HUDEP-2 (cell line): Measurements from ENCODE around the gene TTPAL.
A peak's percentile ranks its signal among the peaks of the same experiment; 100 is the strongest.

Experiments used
- DNase-seq, 76 experiments: peaks; one replicate each; lab custom pipeline; 2025; ENCODE audit not compliant: unreplicated experiment in 76 of 76; lab: John Stamatoyannopoulos, UW

The TTPAL gene

GRCh38 chr20:44439318-44439717, 36.4 kb upstream of the TTPAL start:
- no peak for DNase-seq

DNA sequence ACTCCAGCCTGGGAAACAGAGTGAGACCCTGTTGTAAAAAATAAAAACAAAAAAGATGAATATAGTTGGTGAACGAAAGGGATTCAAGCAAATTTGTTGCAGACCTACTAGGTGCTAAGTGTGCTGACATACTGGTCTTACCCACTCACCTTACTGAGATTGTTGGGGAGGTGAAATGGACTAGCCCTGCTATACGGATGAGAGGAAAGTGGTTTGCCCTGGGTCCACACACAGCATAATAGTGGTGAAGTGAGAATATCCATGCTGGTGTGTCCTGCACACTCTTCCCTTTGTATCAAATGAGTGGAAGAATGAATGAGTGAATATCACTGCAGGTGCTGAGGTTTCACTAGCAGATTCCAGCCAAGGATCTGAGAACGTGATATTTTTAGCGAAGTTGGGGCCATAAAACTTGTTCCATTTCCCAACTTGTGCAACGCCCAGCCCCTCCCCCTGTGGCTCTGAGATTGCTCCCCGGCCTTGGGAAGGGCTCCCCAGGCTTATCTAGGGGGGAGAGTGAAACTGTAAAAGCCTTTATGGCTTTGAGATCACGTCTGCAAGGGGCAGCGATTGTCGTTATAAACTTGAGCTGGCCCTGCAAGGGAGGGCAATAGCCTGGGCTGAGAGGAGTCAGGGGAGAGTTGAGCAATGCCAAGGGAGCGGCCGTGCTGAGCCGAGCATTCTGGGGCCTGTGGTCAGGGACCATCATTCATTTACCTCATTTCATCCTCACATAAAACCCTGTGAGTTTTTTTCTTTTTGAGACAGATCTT, 33.2 kb upstream of the TTPAL start:
- no peak for DNase-seq

- no peak for DNase-seq
Measured at GRCh38 chr20:44445742-44446710, 29.6 kb upstream of the TTPAL start.

- no peak for DNase-seq
Measured at GRCh38 chr20:44447827-44448419, 27.8 kb upstream of the TTPAL start.

DNA sequence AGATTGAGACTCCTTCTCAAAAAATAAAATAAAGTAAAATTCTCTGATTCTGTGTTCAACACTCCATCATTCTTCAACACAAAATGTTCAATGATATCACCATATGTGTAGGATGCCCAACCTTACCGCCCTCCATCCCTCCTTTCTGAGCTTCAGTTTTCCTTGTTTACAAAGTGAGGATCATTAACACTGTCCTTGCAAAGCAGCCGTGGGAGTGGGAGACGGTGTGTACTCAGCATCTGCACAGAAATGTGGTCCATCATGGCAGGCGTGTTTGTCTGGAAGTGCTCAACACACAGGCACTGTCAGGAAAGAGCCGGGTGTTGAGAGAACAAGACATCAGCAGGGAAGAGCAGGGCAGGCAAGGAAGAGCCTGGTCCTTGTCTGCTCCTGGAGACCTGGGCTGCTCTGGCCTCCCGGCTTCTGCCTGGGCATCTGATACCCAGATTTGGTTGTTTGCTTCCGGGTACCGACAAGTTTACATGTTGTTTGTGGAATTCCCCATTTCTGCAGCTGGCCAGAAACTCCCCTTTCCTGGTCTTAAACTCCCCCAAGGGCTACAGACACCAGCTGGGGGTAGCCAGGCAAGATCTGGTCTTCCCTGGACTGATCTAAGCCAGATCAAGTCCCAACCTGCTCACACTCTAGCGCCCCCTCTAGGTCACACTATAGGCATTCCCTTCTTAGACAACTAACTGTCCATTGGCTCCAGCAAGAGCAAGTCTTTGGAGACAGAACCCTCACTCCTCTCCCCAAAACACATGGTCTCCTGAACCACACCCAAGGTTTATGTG, 26.7 kb upstream of the TTPAL start:
- DNase-seq = peak in 43 of 76 experiments; percentile 5 to 57 (median 24)

GRCh38 chr20:44449864-44450263, 25.8 kb upstream of the TTPAL start:
- no peak for DNase-seq

- DNase-seq = no peak
Measured at GRCh38 chr20:44450281-44450889, 25.3 kb upstream of the TTPAL start.

DNA sequence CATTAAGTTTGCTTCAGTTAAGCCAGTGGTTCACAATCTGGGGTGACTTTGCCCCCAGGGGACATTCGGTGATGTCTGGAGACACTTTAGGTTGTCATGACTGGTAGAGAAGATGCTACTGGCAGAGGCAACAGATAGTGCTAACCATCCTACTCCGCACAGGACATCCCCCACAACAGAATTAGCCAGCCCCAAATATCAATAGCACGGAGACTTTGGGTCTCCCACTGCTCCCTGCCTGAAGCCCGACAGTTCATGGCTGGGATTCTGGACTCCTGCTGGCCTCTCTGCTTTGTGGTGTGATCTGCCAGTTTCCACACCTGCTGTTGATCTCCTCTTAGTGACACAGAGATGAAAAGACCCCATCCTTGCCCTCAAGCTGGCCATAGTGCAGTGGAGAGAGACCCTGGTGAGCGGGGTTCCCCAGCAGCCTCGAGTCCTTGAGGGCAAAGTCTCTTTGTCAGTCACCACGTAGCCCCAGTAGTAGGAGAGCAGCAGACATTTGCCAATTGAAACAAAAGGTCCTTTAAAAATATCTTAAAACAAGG, 24.7 kb upstream of the TTPAL start:
- DNase-seq = no peak

DNA sequence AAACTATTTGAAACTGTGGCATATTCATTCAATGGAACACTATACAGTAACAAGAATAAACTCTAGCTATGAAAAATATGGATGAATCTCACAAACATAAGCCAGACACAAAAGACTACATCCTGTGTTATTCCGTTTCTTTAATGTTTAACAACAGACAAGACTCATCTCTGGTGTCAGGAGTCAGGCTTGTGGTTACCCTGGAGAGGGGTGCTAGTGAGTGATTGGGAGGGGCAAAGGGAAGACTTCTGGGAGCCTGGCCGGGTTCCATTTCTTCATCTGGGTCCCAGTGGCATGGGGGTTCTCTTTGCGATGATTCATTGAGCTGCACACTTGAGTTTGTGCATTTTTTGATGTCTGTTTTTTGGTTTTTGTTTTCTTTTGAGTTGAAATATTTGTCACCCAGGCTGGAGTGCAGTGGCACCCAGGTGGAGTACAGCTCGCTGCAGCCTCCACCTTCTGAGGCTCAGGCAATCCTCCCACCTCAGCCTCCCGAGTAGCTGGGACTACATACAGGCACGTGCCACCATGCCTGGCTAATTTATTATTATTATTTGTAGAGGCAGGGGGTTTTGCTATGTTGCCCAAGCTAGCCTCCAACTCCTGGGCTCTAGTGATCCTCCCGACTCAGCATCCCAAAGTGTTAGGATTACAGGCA, 21.2 kb upstream of the TTPAL start:
- DNase-seq = no peak

- DNase-seq = no peak
Measured at GRCh38 chr20:44455126-44455525, 20.5 kb upstream of the TTPAL start.

DNA sequence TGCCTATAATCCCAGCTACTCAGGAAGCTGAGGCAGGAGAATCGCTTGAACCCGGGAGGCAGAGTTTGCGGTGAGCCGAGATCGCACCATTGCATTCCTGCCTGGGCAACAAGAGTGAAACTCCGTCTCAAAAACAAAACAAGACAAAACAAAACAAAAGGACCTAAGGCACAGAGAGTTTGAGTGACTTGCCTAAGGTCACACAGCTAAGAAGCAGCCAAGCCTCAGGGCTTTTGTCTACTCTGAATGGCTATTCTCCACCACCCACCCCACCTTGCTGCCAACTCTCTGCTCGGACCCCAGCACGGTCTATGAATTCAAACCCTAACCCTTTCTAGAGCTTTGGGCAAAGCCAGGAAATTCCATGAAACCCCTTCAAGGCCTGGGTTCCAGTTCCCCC, 19.1 kb upstream of the TTPAL start:
- no peak for DNase-seq

DNA sequence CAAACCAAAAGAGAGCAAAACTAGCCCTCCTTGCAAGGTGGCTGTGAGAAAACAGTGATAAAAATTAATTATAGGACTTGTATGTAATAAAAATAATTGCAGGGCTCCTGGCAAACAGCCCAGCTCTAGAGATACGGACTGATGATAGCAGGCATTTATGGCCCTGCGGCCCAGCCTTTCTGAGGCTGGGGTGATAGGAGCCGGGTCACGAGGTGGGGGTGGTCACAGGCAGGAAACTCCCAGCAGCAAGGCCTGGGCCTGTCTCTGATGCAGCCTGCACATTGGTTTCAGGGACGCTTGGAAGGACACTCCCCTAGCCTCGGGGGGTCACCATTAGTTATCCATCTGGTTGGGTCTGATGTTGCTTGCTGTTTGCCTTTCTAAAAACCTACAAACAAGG, 18.7 kb upstream of the TTPAL start:
- peak in 33 of 76 experiments; percentile 3 to 58 (median 22) for DNase-seq

DNA sequence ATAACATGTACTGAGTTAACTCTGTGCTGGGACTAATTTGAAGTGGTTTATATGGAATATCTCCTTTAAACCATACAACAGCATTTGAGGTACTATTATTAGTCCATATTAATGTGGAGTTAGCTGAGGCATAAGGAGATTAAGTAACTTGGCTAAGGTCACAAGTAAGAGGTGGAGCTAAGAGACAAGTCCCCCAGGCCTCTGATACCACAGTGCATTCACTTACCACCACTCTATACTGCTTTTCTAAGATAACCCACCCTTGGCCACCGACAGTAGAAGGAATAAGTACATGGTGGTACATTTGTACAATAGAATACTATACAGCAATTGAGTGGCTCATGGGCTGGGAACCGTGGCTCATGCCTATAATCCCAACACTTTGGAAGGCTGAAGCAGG, 16.4 kb upstream of the TTPAL start:
- DNase-seq = no peak

GRCh38 chr20:44460795-44461141, 14.9 kb upstream of the TTPAL start:
- peak in 24 of 76 experiments; percentile 4 to 52 (median 28) for DNase-seq

GRCh38 chr20:44461142-44461802, 14.4 kb upstream of the TTPAL start:
- no peak for DNase-seq

GRCh38 chr20:44461803-44462174, 13.9 kb upstream of the TTPAL start:
- DNase-seq = no peak

DNA sequence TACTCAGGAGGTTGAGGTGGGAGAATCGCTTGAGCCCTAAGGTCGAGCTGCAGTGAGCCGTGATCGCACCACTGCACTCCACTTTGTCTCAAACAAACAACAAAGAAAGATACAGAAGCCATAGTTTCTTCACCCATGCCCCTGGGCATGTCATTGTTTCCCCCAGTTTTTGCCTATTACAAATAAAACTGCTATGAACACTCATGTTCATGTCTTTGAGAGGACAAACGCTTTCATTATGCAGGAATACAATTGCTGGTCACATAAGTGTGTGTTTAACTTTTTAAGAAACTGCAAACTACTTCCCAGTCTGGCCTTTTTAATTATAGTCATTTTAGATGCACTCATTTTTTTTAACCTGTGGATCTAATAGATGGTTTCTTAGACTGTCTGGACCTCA, 12.2 kb upstream of the TTPAL start:
- DNase-seq = no peak

GRCh38 chr20:44464514-44464913, 11.2 kb upstream of the TTPAL start:
- no peak for DNase-seq

DNA sequence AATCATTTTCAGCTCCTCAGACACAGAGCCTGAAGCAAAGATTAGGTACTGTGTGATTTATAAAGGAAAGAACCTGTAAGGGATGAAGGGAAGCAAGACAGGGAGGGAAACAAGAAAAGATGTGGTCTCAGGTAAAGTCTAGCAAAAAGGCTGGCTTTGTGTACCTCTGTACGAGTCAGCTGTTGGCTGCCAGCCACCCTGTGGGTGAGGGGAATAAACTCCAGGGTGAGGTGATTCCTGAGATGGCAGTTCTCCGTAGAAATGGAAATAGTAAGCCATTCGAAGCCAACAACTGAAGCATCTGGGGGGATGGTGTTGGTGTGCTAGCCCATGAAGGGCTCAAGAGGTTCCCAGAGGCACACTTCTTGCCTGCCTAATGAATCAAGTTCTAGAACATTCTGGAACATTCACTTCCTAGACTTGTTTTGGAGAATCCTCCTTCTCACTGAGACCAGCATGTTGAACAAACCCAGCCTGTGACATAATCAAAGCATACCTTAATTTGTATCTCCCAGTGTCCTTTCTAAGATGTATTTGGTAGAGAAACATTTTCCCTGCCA, 10.6 kb upstream of the TTPAL start:
- no peak for DNase-seq
